GM18502 (cell line): ENCODE data around the gene SPATA21.

Source experiments
- ATAC-seq: cut with Tn5 transposase; IDR thresholded peaks from one replicate; pipeline ENCODE4 v1.9.1; 2021; ENCODE audit warnings: mild to moderate bottlenecking; ENCODE audit not compliant: unreplicated experiment, poor library complexity

The SPATA21 gene

DNA sequence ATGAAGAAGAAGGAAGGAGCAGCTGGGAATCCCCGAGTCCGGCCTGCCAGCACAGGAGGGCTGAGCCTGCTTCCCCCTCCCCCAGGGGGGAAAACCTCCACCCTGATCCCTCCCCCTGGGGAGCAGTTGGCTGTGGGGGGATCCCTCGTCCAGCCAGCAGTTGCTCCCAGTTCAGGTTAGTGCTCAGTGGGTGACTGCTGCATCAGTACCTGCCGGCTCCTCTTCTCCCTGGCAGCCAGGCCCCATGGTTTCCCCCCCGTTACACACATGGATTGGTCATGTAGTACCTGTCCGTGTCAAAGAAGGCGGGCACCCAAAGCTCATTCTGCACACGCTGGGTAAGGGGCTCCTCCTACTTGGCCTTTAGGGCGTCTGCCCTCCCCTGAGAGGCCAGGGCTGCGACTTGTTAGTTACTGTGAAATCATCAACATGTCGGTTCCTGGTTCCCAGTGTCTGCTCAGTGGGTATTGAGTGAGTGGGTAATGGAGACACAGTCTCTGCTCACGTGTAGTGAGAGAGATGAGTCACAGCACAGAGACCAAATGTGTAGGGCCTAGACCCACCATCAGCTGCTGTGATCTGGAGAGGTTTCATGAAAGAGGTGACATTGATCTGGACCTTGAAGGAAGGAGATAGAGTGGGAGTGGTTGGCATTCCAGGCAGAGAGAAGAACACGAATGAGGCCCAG is 14.8 kb upstream of the SPATA21 start:
- no peak for ATAC-seq

DNA sequence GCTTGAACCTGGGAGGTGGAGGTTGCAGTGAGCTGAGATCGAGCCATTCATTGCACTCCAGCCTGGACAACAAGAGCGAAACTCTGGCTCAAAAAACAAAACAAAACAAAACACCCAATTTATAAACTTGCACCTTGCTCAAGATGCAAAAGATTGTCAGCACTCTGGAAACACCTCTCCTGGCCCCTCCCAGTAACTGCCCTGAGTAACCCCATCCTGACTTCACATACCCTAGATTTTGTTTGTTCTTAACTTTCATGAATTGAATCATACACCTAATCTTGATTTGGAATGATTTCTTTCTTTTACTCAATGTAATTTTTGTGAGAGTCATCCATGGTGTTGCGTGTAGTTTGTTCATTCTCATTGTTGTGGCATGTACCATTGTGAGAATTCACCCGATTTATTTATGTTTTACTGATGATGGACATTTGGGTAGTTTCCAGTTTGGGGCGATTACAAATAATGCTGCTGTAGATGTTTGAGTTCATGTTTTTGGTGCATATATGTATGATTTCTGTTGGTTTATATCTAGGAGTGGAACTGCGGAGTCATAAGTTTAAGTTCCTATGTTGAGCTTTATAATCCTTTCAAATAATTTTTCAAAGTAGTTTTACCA is 13.7 kb upstream of the SPATA21 start:
- ATAC-seq: no peak

DNA sequence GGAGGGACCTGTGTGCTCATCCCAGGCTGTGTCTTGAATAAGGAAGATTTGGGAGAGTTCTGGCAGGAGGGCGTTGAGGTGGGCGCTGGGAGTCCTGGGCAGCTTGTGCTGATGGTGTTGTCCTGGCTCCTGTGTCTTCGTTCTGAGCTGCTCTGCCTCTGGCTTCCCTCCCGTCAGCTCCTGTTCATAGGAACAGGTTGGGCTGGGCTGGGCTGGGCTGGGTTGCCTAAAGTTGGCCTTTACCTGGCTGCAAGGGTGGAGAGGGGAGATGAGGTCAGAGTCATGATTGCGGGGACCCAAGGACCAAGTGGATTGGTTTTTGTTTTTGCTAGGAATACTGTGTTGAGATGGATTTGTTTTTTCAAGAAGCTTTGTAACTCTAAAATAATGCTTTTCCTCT is 12.4 kb upstream of the SPATA21 start:
- no peak for ATAC-seq

DNA sequence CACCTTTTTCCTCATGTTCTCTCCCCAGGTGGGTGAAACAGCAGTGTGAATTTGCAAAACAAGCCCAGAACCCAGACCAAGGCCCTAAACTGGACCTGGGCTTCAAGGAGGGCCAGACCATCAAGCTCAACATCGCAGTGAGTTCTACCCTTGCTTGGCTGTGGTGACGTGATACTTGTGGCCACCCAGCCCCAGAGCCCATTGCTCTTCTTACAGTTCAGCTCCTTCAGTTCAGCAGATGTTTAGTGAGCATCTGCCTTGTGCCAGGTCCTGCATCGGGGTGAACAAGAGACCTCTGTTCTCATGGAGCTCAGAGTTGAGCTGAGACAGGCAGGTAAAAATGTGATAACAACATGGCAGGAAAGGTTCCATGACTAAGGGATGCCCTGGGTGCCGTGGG is 11.8 kb upstream of the SPATA21 start:
- no peak for ATAC-seq

DNA sequence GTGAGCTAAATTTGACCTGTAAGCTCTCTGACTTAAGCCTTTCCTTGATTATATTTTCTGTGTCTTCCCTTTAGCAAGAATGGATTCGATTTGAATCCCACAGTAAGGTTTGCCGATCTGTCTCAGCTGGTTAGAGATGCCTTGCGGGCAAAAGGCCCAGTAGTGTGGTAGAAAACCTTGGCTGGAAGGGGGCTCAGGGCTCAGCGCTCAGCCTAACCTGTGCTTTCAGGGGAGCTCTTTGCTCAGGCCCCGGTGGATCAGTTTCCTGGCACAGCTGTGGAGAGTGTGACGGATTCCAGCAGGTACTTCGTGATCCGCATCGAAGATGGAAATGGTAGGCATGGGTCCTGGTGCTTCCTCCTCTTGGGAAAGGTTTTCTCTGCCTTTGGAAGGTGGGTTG is 10.4 kb upstream of the SPATA21 start:
- ATAC-seq: no peak

DNA sequence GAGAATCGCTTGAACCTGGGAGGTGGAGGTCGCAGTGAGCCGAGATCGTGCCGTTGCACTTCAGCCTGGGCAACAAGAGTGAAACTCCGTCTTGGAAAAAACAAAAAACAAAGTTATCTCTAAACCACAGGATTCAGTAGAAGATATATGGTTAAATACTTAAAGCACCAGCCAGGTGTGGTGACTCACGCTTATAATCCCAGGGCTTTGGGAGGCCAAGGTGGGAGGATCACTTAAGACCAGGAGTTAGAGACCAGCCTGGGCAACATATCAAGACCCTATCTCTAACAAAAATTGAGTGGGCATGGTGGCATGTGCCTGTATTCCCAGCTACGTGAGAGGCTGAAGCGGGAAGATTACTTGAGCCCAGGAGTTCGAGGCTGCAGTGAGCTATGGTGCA is 8.9 kb upstream of the SPATA21 start:
- ATAC-seq: no peak

DNA sequence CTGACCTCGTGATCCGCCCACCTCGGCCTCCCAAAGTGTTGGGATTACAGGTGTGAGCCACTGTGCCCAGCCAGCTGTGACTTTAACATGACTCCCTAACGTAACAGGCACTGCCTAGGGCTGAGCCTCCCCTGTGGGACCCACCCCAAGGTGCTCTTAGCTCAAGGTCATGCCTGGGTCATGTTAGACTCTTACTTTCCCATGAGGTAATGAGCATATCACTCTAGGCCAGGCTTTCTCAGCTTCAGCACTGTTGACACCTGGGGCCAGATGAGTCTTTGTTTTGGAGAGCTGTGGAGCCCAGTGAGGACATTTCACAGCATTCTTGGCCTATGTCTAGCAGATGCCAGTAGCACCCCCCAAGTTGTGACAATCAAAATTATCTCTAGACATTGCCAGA is 7.8 kb upstream of the SPATA21 start:
- ATAC-seq: no peak

DNA sequence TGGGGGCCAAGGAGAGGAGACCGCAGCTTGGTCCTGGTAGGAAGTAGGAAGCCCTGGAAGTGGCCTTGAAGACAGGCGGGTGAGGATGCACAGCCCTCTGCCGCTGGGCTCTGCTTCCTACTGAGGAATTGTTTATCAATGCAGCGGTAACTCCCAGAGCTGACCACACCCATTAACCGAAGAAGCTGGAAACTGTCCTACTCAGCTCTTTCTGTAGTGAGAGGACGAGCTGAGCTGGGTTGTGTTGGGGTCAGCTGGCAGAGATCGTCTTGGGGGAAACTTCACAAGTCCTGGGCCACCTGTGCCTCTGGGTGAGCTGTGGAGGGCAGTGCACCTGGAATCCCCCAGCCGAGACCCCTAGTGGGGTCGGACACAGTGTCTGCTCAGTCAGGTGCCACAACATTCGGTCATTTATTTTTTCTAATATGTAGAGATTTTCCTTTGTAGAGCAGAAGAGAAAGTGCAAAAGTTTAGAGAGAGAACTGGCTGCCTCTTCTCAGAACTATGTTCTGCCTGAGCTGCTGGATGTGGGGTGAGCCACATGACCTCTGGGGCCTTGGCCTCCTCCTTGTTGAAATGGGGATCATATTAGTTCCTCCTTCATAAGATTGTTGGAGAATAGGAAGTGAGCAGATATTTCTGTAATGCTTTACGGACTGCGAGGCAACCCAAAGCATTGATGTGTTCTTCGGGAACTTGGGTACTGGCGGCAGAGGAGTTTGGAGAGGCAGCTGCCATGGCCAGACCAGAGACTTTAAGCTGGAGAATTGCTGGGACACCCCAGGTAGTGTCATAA is 6.9 kb upstream of the SPATA21 start:
- ATAC-seq: no peak

DNA sequence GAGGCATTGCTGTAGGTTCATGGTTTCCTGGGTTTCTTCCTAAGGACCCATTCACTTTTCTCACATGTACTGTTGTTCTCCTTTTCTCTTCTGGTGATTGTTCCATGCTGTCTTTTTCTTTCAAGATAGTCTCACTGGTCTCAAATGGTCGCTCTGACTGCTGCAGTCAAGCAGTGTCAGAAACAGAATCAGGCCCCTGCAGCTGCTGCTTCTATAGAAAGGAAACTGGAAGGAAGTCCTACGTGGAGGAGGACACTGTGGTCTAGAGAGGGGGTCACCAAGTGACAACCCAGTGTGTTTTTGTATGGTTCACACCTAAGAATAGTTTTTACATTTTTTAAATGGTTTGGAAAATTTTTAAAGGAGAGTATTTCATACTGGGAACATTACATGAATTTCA is 5.7 kb upstream of the SPATA21 start:
- ATAC-seq: no peak

DNA sequence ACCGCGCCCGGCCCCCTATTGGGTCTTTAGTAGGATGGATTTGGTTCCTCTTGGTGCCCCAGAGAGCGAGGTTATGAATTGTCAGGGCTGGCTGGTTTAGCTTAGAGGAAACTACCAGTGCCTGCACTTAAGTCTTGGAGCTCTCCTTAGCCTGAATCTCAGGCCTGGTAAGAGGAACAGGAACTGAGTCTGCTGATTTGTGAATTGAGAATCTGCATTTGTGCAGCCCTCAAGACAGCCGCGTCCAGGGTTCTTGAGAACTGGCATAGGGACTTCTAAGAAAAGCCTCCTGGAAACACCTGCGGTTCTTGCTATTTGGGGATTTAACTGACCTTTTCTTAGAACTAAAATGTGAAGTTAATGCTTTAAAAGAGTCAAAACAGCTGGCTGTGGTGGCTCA is 5.0 kb upstream of the SPATA21 start:
- no peak for ATAC-seq

DNA sequence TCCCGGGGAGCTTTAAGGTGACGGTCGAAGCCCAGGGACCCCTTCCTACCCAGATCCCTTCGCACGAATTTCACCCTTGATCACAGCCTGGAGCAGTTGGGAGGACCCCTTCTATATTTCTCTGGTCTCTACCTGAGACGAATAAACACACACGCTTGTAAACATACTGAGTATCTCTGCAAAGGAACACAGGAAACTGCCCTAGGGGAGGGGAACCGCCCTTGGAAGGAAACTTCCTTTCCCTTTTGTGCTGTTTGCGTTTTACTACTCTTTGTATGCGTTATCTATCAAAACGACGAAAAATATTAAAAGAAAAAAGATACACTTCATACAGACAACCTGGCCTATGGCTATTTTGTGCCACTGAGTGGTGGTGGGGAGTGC is 4.0 kb upstream of the SPATA21 start:
- no peak for ATAC-seq

DNA sequence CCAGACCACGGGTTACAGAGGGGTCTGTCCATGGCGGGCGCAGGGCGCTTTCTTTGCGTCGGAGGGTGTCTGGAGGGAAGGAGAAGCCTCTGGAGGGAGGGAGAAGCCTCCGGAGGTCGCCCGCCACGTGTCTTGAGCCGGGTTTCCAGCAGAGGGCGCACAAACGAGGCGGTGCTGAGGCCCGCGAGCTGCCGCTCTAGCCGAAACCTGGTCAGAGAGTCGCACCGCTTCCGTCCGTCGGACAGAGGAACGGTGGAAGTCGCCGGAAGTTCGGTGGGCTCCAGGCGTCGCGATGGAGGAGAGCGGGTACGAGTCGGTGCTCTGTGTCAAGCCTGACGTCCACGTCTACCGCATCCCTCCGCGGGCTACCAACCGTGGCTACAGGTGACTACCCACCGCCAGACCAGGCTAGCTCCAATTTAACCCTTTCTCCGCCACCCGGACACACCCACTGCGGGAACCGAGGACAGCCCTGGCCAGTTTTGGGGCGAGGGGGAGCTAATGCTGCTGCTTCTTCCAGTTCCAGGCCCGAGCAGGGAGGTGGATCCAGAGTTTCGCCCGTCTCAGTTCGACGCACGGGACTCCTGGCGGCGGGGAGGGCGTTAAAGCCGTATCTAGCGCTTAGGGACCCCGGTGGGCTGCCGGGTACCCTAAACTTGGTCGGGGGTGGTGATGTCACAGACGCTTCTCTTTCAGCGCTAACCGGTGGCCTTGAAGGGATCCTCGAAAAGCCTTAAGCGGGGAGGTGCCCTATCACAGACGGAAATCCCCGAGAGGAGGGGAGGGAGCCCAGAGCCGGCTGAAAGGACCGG is 3.5 kb upstream of the SPATA21 start, which contains the start of gene NECAP2:
Gene NECAP2 (plus strand): TSS at position 255 of the 812 bp plus-strand sequence. CDS start 38 bp downstream, at position 293.
- peak; percentile 90 for ATAC-seq

DNA sequence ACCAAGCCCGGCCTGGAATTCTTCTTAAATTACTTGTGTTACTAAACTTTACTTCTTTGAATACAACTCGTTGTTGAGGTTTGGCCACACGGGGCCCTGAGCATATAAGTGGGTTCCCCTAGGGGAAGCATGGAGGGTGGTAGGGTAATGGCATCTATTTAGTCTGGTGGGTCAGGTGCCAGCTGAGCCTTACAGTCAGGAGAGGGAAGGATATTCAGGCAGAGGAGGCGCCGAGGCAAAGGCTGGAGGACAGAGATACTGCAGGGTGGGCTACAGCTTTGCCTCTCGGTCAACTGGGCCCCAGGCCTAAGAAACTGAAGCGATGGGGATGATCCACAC is 2.9 kb upstream of the SPATA21 start:
- no peak for ATAC-seq

DNA sequence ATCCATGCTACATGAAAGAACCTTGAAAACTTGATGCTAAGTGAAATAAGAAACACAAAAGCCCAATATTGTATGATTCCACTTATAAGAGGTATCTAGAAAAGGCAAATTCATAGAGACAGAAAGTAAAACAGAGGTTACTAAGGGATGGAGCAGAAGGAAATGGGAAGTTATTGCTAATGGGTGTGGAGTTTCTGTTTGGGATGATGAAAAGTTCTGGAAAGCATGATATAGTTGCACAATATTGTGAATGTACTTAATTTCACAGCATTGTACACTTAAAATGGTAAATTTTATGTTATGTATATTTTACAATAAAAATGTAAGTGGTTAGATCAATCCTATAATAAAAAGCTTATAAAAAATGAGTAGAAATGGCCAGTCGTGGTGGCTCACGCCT is 1.7 kb upstream of the SPATA21 start:
- ATAC-seq: no peak

DNA sequence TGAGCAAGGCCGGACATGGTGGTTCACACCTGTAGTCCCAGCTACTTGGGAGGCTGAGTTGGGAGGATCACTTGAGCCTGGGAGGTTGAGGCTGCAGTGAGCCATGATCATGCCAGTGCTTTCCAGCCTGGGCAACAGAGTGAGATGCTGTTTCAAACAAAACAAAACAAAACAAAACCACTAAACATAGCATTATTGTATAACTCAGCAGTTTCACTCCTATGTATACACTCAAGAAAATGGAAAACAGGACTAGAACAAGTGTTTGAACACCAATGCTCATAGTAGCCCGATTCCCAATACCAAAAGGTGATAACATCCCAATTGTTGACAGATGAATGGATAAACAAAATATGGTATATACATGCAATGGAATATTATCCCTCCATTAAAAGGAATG is 1.3 kb upstream of the SPATA21 start:
- ATAC-seq: no peak

DNA sequence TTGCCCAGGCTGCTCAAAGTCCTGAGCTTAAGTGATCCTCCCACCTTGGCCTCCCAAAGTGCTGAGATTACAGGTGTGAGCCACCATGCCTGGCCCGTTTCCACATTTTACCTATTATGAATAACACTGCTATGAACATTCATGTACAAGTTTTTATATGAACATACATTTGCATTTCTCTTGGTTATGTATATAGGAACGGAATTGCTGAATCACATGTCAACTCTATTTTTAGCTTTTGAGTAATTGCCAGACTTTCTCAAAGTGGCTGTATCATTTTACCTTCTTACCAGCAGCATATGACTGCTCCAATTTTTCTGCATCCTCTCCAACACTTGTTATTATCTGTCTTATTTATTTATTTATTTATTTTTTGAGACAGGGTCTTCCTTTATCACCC is 2.7 kb downstream of the SPATA21 start:
- no peak for ATAC-seq

DNA sequence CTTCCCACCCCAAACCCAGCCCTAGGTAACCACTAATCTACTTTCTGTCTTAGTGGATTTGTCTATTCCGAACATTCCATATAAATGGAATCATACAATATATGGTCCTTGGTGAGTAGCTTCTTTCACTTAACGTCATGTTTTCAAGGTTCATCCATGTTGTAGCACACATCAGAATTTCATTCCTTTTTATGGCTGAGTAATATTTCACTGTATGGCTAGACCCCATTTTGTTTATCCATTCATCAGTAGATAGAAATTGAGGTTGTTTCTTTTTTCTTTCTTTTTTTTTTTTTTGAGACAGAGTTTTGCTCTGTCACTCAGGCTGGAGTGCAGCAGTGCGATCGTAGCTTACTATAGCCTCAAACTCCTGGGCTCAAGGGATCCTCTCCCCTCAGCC is 3.2 kb downstream of the SPATA21 start:
- no peak for ATAC-seq

DNA sequence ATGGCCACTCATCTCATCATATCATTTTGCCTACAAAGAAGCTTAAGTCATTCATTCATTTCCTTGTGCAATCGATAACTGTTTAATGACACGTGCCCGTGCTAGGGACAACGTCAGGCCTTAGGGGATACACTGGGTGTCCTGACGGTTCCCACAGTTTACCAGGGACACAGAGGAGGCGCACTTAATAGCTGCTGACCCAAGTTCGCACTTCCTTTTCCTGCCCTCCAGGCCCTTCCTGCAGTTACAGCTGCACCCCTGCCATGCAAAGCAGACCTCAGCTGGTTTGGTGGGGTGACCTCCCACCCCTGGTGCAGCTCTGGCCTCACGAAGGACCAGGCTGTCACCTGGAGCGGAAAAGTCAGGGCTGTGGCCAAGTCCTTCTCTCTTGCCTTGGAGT is 4.2 kb downstream of the SPATA21 start:
- no peak for ATAC-seq

DNA sequence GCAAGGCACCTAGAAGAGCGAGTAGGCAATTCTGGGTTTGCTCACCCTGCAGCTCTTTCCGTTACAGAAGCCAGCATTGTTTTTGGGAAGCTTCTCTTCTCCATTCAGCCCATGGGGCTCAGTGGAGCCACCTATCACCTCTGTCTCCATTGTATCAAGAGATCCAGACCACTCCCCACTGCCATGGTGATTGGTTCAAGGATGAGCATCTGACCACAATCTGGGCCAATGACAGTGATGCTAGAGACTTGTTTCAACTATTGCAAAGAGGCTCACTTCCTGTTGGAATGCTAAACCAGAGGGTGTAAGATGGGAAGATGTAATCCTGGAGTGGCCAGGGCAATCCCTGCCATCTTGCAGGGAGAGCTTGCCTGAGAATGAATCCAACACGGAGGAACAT is 6.6 kb downstream of the SPATA21 start:
- ATAC-seq: no peak

DNA sequence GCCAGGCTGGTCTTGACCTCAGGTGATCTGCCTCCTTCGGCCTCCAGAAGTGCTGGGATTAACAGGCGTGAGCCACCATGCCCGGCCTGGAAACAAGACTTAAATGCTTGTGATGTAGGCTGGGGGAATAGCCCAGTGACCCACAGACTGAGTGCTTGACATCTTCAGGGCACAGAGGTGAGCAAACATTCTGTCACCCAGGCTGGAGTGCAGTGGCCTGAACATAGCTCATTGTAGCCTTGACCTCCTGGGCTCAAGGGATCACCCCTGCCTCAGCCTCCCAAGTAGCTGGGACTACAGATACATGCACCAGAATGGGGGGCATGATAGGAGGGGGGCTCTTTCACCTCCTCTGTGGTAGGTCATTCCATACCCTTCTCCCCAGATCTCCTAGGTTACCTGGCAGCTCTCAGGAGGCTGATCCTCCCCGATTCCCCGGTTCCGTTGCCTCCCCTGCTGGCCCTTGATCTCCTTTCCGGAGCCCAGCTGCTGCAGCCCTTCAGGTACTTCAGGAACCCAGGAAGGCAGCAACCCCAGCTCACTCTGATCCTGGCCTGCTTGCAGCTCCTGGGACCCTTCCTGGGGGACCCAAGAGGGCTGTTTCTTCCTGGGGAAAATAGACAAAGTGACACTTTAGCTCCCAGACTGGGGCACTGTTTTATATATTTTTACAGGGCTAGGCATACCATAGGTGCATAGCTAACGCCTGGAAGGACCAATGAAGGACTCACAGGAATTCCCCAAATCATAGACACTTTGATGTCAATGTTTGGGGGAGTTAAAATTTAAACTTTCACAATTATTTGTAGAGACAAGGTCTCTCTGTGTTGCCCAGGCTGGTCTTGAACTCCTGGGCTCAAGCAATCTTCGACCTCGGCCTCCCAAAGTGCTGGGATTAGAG is 11.8 kb downstream of the SPATA21 start:
- no peak for ATAC-seq
